Loucy (cell line): ENCODE measurements around the gene CYB5B.

Source experiments
- H2AFZ ChIP-seq: fragments of 200-600 bp; sonication (generic); 2 replicates; pipeline ENCODE4 v1.6.0; 2016; ENCODE audit warnings: antibody characterized with exemption, mild to moderate bottlenecking, low read length, moderate library complexity
- H3F3A ChIP-seq: fragments of 200-600 bp; 2 replicates; pipeline ENCODE4 v1.6.0; 2016; ENCODE audit warnings: antibody characterized with exemption, low read depth, mild to moderate bottlenecking
- H3K27me3 ChIP-seq: fragments of 200-600 bp; sonication (generic); 2 replicates; pipeline ENCODE4 v1.6.1; 2014; ENCODE audit warnings: low read length, mild to moderate bottlenecking; ENCODE audit not compliant: insufficient read depth, poor library complexity, severe bottlenecking
- H3K36me3 ChIP-seq: fragments of 200-600 bp; sonication (generic); 2 replicates; pipeline ENCODE4 v1.6.1; 2016; ENCODE audit warnings: low read length; ENCODE audit not compliant: insufficient read depth
- H3K4me1 ChIP-seq: fragments of 200-600 bp; sonication (generic); 2 replicates; pipeline ENCODE4 v1.5.1; 2014; ENCODE audit warnings: low read length, mild to moderate bottlenecking; ENCODE audit not compliant: insufficient read depth, poor library complexity, severe bottlenecking
- H3K4me2 ChIP-seq: fragments of 200-600 bp; sonication (generic); 2 replicates; pipeline ENCODE4 v1.6.0; 2014; ENCODE audit warnings: antibody characterized with exemption, low read length, low read depth, mild to moderate bottlenecking; ENCODE audit not compliant: poor library complexity, severe bottlenecking
- H3K4me3 ChIP-seq: fragments of 200-600 bp; sonication (generic); 2 replicates; pipeline ENCODE4 v1.5.1; 2014; ENCODE audit warnings: low read length, mild to moderate bottlenecking, mixed read lengths; ENCODE audit not compliant: poor library complexity, severe bottlenecking
- H3K79me2 ChIP-seq: fragments of 200-600 bp; sonication (generic); 2 replicates; pipeline ENCODE4 v1.6.1; 2014; ENCODE audit warnings: low read length; ENCODE audit not compliant: insufficient read depth
- H3K9ac ChIP-seq: fragments of 200-600 bp; sonication (generic); 2 replicates; pipeline ENCODE4 v1.6.0; 2014; ENCODE audit warnings: mild to moderate bottlenecking, low read depth, low read length, moderate library complexity; ENCODE audit not compliant: poor library complexity, severe bottlenecking
- H3K9me2 ChIP-seq: fragments of 200-600 bp; sonication (generic); replicated peaks from 2 replicates; pipeline ENCODE4 v1.6.1; 2016; ENCODE audit warnings: low read depth, low read length, mixed read lengths
- H3K9me3 ChIP-seq: fragments of 200-600 bp; sonication (generic); 2 replicates; pipeline ENCODE4 v1.6.1; 2014; ENCODE audit warnings: mild to moderate bottlenecking, antibody characterized with exemption, low read length, low read depth; ENCODE audit not compliant: insufficient read depth
- H4K20me1 ChIP-seq: fragments of 200-600 bp; sonication (generic); 2 replicates; pipeline ENCODE4 v1.6.0; 2014; ENCODE audit warnings: antibody characterized with exemption, low read length, mild to moderate bottlenecking; ENCODE audit not compliant: insufficient read depth, poor library complexity, severe bottlenecking
- CTCF ChIP-seq: fragments of 200-600 bp; sonication (generic); conservative IDR thresholded peaks from 2 replicates; pipeline ENCODE4 v1.5.1; 2014; ENCODE audit warnings: mild to moderate bottlenecking, antibody characterized with exemption, low read length
- EZH2phosphoT487 ChIP-seq: fragments of 200-600 bp; IDR thresholded peaks from 2 replicates; pipeline ENCODE4 v1.6.1; 2018; ENCODE audit warnings: antibody characterized with exemption, mild to moderate bottlenecking, moderate library complexity, borderline replicate concordance

Gene CYB5B

GRCh38 chr16:69474408-69474807, 50.0 kb downstream of the CYB5B start:
- no peak overlapping the region for H3K4me2 ChIP-seq
- H2AFZ ChIP-seq = no peak overlapping the region
- H4K20me1 ChIP-seq = no peaks in the 10 kb centered on the region
- H3K4me3 ChIP-seq = no peak overlapping the region
- H3K36me3 ChIP-seq = no peaks in the 10 kb centered on the region
- TF ChIP-seq EZH2phosphoT487 (no peak), CTCF (no peak)
- H3K9me2 ChIP-seq = no peaks in the 10 kb centered on the region
- no peaks in the 10 kb centered on the region for H3K27me3 ChIP-seq
- no peaks in the 10 kb centered on the region for H3F3A ChIP-seq
- H3K9me3 ChIP-seq = no peaks in the 10 kb centered on the region
- H3K9ac ChIP-seq = no peak overlapping the region
- H3K4me1 ChIP-seq = peaks cover 27% of the 10 kb centered on the region
- no peaks in the 10 kb centered on the region for H3K79me2 ChIP-seq

GRCh38 chr16:69476920-69477443, 52.6 kb downstream of the CYB5B start:
- TF ChIP-seq CTCF = no peak
- TF ChIP-seq EZH2phosphoT487 = no peak
- no peaks in the 10 kb centered on the region for H3F3A ChIP-seq
- no peaks in the 10 kb centered on the region for H3K27me3 ChIP-seq
- peak overlapping the region; percentile 23 for H3K4me2 ChIP-seq
- H3K4me3 ChIP-seq = no peak overlapping the region
- peaks cover 10% of the 10 kb centered on the region for H3K4me1 ChIP-seq
- H2AFZ ChIP-seq = no peak overlapping the region
- H4K20me1 ChIP-seq = no peaks in the 10 kb centered on the region
- no peaks in the 10 kb centered on the region for H3K9me3 ChIP-seq
- H3K9ac ChIP-seq = no peak overlapping the region
- no peaks in the 10 kb centered on the region for H3K9me2 ChIP-seq
- H3K79me2 ChIP-seq = no peaks in the 10 kb centered on the region
- no peaks in the 10 kb centered on the region for H3K36me3 ChIP-seq

GRCh38 chr16:69477546-69477945, 53.1 kb downstream of the CYB5B start:
- Histone ChIP-seq H2AFZ (no peak overlapping the region), H3K4me2 (peak overlapping the region; percentile 23), H3K4me3 (no peak overlapping the region), H3K36me3 (no peaks in the 10 kb centered on the region), H4K20me1 (no peaks in the 10 kb centered on the region), H3F3A (no peaks in the 10 kb centered on the region), H3K9me3 (no peaks in the 10 kb centered on the region), H3K4me1 (peaks cover 10% of the 10 kb centered on the region), H3K27me3 (no peaks in the 10 kb centered on the region), H3K9ac (no peak overlapping the region), H3K9me2 (no peaks in the 10 kb centered on the region), H3K79me2 (no peaks in the 10 kb centered on the region)
- TF ChIP-seq CTCF (no peak), EZH2phosphoT487 (no peak)
